ENCODE results near the gene FUT1. TPM values are rescaled to one million over a fixed set of nuclear protein-coding genes. Genes with fewer than 3 reads are reported as not detected.

Gene FUT1
- polyA plus RNA-seq, 1 of the 3 experiments (the other 2 are of a cell fraction): 0.08 TPM

GRCh38 chr19:48760504-48761205, 8.2 kb upstream of the FUT1 start:
- H4K20me1 ChIP-seq (ENCODE audit: insufficient read depth): no peaks in the 10 kb centered on the region
- no peak overlapping the region for H3K27ac ChIP-seq (ENCODE audit: low read depth in 2 of 2, low read length in 1 of 2)
- no peak overlapping the region for H3K4me3 ChIP-seq (ENCODE audit: low read depth in 2 of 2, low read length in 1 of 2)
- TF ChIP-seq MXI1 (IDR thresholded peaks at IDR 0.05; ENCODE audit: low read depth, low read length) (no peak), REST (IDR thresholded peaks at IDR 0.05; ENCODE audit: low read depth, low read length) (no peak), CTCF (IDR thresholded peaks at IDR 0.05) (no peak), EP300 (IDR thresholded peaks at IDR 0.05; ENCODE audit: borderline replicate concordance in 1 of 2, low read depth in 1 of 2, low read length in 1 of 2) (no peak), JUND (IDR thresholded peaks at IDR 0.05) (no peak), PBX3 (IDR thresholded peaks at IDR 0.05) (no peak), FOSL2 (IDR thresholded peaks at IDR 0.05; ENCODE audit: borderline replicate concordance, low read depth) (no peak), SMC3 (IDR thresholded peaks at IDR 0.05; ENCODE audit: low read depth, low read length) (no peak), TCF12 (IDR thresholded peaks at IDR 0.05) (no peak), MEF2A (IDR thresholded peaks at IDR 0.05; ENCODE audit: borderline replicate concordance, low read depth) (no peak), FOXM1 (IDR thresholded peaks at IDR 0.05; ENCODE audit: low read depth) (no peak), MAX (IDR thresholded peaks at IDR 0.05; ENCODE audit: low read depth) (no peak), TAF1 (IDR thresholded peaks at IDR 0.05; ENCODE audit: borderline replicate concordance, low read depth, low read length) (no peak), EZH2phosphoT487 (IDR thresholded peaks at IDR 0.05; ENCODE audit: borderline replicate concordance, low read depth) (no peak), SIN3A (IDR thresholded peaks at IDR 0.05; ENCODE audit: borderline replicate concordance, low read depth, low read length) (no peak), ELF1 (IDR thresholded peaks at IDR 0.05) (no peak), POLR2AphosphoS5 (IDR thresholded peaks at IDR 0.05; ENCODE audit: low read depth, low read length) (no peak), RXRA (IDR thresholded peaks at IDR 0.05; ENCODE audit: borderline replicate concordance, low read depth) (no peak), NRF1 (IDR thresholded peaks at IDR 0.05; ENCODE audit: low read depth, low read length) (no peak)
- no peak overlapping the region for H2AFZ ChIP-seq (ENCODE audit: low read depth)
- H3K9me2 ChIP-seq: no peaks in the 10 kb centered on the region
- CTCF ChIA-PET: interaction anchor here (0.6 to 1.2 kb wide), 3 partner anchors 35 to 81 kb away, joined by 3 read pairs; no protein-coding TSS in a partner anchor
- no peaks in the 10 kb centered on the region for H3K4me1 ChIP-seq (ENCODE audit: control insufficient read depth in 1 of 2, insufficient read depth in 2 of 2, low read depth in 1 of 2, low read length in 1 of 2)
- peaks cover 34% of the 10 kb centered on the region for H3K27me3 ChIP-seq (ENCODE audit: insufficient read depth)
- no peaks in the 10 kb centered on the region for H3K36me3 ChIP-seq (replicated peaks in 1 of 2; ENCODE audit: control insufficient read depth in 1 of 2, insufficient read depth in 2 of 2, low read length in 1 of 2)
- no peaks in the 10 kb centered on the region for H3K9me3 ChIP-seq
- H3K4me2 ChIP-seq: no peak overlapping the region
- POLR2A ChIA-PET: interaction anchor here (0.6 kb wide), 1 partner anchor 42 kb away, joined by 3 read pairs; no protein-coding TSS in a partner anchor
- H3K9ac ChIP-seq: no peak overlapping the region
- no peaks in the 10 kb centered on the region for H3K79me2 ChIP-seq (ENCODE audit: insufficient read depth)
- H3F3A ChIP-seq (replicated peaks; ENCODE audit: insufficient read depth): no peaks in the 10 kb centered on the region
- WGBS (ENCODE audit: low lambda C conversion rate): 61% methylated on average over 15 of the region's 16 CpGs
- no peak for DNase-seq
